Thyroid gland (tissue), 4 donors: ENCODE results near the gene CEP97.

Experiments
- POLR2A ChIP-seq, 2 donors: fragments of 450-650 bp; IDR thresholded peaks; one replicate each; pipeline ENCODE4 v1.6.1; 2017; ENCODE audit warnings: antibody characterized with exemption in 2 of 2, mild to moderate bottlenecking in 2 of 2, moderate library complexity in 1 of 2
- TF ChIP-seq, protein P1 (sequence below), 6 experiments: fragments of 200-600 bp in 3 of 6; fragments of 450-650 bp in 3 of 6; sonication (generic) in 3 of 6; IDR thresholded peaks; one replicate each; pipeline ENCODE4 v1.5.1; 2016 to 2019; ENCODE audit warnings: antibody characterized with exemption in 6 of 6, mild to moderate bottlenecking in 2 of 6, inconsistent platforms in 1 of 6, moderate library complexity in 1 of 6

DNA sequence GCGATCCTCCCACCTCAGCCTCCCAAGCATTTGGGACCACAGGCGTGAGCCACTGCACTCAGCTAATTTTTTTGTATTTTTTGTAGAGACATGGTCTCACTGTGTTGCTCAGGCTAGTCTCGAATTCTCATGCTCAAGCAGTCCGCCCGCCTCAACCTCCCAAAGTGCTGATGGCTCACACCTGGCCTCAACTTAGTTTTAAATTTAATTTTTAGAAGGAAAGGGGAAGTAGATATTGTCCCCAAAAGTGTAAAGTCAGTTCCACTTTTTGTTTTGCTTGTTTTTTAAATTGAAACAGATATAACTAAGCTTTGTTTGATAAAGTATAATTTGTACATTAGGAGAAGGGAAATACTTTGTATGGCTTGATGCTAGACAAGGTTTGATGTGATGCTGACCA is 93.6 kb downstream of the CEP97 start:
- TF ChIP-seq, protein P1, sequence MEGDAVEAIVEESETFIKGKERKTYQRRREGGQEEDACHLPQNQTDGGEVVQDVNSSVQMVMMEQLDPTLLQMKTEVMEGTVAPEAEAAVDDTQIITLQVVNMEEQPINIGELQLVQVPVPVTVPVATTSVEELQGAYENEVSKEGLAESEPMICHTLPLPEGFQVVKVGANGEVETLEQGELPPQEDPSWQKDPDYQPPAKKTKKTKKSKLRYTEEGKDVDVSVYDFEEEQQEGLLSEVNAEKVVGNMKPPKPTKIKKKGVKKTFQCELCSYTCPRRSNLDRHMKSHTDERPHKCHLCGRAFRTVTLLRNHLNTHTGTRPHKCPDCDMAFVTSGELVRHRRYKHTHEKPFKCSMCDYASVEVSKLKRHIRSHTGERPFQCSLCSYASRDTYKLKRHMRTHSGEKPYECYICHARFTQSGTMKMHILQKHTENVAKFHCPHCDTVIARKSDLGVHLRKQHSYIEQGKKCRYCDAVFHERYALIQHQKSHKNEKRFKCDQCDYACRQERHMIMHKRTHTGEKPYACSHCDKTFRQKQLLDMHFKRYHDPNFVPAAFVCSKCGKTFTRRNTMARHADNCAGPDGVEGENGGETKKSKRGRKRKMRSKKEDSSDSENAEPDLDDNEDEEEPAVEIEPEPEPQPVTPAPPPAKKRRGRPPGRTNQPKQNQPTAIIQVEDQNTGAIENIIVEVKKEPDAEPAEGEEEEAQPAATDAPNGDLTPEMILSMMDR (IDR thresholded peaks at IDR 0.05), result no peak
- TF ChIP-seq POLR2A (IDR thresholded peaks at IDR 0.05), result no peak
